Measurements from ENCODE around the gene SPATA21.
"Not testable (repeated sequence)": the region's sequence is repeated elsewhere in the genome, so short reads cannot be mapped to it uniquely, and the experiment has no call there.

DNA sequence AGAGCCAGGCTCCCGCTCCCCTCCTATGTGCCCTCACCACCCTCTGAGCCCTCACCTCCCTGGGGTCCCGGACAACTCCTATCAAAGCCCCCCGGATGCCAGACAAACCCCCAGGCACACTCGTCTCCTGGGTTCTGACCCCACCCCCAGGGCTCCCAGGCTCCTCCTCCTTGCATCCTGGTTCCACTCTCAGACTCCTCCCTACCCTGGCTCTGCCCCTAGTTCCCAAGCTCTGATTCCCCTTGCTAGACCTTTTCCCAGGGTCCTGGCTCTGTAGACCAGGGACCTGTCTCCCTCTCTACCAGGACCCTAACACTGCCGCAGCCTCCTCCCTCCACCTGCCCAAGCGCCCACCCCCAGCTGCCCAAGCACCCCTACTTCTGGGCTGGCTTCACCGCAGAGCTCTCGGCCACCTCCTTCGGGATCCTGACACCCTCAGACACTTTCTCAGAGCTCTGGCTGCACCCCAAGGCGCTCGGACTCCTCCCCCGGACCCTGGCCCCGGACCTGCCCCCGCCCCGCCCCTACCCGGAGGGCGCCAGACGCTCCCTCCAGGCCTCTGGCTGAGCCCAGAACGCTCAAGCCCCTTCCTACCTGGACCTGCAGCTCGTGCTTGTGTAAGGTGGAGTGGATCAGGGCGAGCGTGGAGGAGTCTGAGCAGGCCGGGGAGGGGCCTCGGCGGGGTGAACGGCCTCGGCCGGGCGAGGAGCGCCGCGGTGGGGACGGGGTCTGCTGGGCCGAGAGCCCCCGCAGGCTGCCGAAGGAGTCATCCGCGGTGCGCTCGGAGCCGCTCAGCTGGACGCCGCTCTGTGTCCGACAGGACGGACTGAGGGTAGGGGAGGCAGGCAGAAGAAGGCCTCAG is 46.6 kb upstream of the SPATA21 start:
- not testable (repeated sequence) for TF ChIP-seq EP300 (IDR thresholded peaks at IDR 0.05; ENCODE audit: low read depth)
- TF ChIP-seq, protein P1, sequence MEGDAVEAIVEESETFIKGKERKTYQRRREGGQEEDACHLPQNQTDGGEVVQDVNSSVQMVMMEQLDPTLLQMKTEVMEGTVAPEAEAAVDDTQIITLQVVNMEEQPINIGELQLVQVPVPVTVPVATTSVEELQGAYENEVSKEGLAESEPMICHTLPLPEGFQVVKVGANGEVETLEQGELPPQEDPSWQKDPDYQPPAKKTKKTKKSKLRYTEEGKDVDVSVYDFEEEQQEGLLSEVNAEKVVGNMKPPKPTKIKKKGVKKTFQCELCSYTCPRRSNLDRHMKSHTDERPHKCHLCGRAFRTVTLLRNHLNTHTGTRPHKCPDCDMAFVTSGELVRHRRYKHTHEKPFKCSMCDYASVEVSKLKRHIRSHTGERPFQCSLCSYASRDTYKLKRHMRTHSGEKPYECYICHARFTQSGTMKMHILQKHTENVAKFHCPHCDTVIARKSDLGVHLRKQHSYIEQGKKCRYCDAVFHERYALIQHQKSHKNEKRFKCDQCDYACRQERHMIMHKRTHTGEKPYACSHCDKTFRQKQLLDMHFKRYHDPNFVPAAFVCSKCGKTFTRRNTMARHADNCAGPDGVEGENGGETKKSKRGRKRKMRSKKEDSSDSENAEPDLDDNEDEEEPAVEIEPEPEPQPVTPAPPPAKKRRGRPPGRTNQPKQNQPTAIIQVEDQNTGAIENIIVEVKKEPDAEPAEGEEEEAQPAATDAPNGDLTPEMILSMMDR (IDR thresholded peaks at IDR 0.05): not testable (repeated sequence)

Data from transverse colon (tissue), 3 donors.